Mesodermal cell (in vitro differentiated cells): ENCODE measurements around the gene LIPG.
A peak's percentile ranks its signal among the peaks of the same experiment; 100 is the strongest.

Experiments
- H3K27ac ChIP-seq: 2 replicates; pipeline ENCODE4 v1.7.0; 2013; ENCODE audit warnings: mild to moderate bottlenecking, low read depth, low read length, moderate library complexity; ENCODE audit not compliant: severe bottlenecking
- H3K36me3 ChIP-seq: 2 replicates; pipeline ENCODE4 v1.7.1; 2013; ENCODE audit warnings: mild to moderate bottlenecking, low read length, moderate library complexity; ENCODE audit not compliant: control insufficient read depth, insufficient read depth
- H3K4me1 ChIP-seq: one replicate; pipeline ENCODE4 v1.7.1; 2013; ENCODE audit warnings: mild to moderate bottlenecking, low read length; ENCODE audit not compliant: insufficient read depth, control insufficient read depth, poor library complexity, severe bottlenecking
- H3K4me3 ChIP-seq: 2 replicates; pipeline ENCODE4 v1.7.0; 2013; ENCODE audit warnings: low read length, control low read depth, mild to moderate bottlenecking; ENCODE audit not compliant: insufficient read depth, poor library complexity, severe bottlenecking; ENCODE audit errors: extremely low read depth
- H3K9me3 ChIP-seq: 2 replicates; pipeline ENCODE4 v1.7.1; 2013; ENCODE audit warnings: mild to moderate bottlenecking, low read length, moderate library complexity; ENCODE audit not compliant: control insufficient read depth
- WGBS, 2 experiments: methylation state at CpG; one replicate each; pipeline ENCODE4 v1.1.5; 2013; ENCODE audit warnings: missing lambda C conversion rate in 2 of 2; ENCODE audit not compliant: insufficient coverage in 2 of 2; 5-methylcytosine and 5-hydroxymethylcytosine counted together

The LIPG gene

GRCh38 chr18:49524349-49524748 lies 37.5 kb upstream of the LIPG start:
- peak overlapping the region; percentile 24 for H3K27ac ChIP-seq

GRCh38 chr18:49524951-49525350 lies 36.9 kb upstream of the LIPG start:
- H3K4me1 ChIP-seq = peaks cover 6% of the 10 kb centered on the region
- H3K9me3 ChIP-seq = peaks cover 5% of the 10 kb centered on the region
- no peak overlapping the region for H3K4me3 ChIP-seq
- no CpG with 5 or more reads among the region's 2 CpGs for WGBS, 2 experiments
- H3K36me3 ChIP-seq = no peaks in the 10 kb centered on the region
- H3K27ac ChIP-seq = peak overlapping the region; percentile 24

More at GRCh38 chr18:49524349-49524748, 37.5 kb upstream of the LIPG start:
- peaks cover 6% of the 10 kb centered on the region for H3K4me1 ChIP-seq
- H3K4me3 ChIP-seq = no peak overlapping the region
- no peaks in the 10 kb centered on the region for H3K36me3 ChIP-seq
- WGBS, 2 experiments = 83 to 93% methylated on average over 1 to 2 of the region's 2 CpGs
- H3K9me3 ChIP-seq = peaks cover 3% of the 10 kb centered on the region

GRCh38 chr18:49525981-49526380 lies 35.9 kb upstream of the LIPG start:
- Histone ChIP-seq H3K4me1 (peaks cover 6% of the 10 kb centered on the region), H3K9me3 (peaks cover 6% of the 10 kb centered on the region), H3K4me3 (no peak overlapping the region), H3K36me3 (no peaks in the 10 kb centered on the region), H3K27ac (no peak overlapping the region)
- no CpG with 5 or more reads among the region's 2 CpGs for WGBS, 2 experiments

GRCh38 chr18:49527631-49528327 lies 34.1 kb upstream of the LIPG start:
- no peak overlapping the region for H3K4me3 ChIP-seq
- 75 to 81% methylated on average over 6 to 7 of the region's 8 CpGs for WGBS, 2 experiments
- H3K36me3 ChIP-seq = no peaks in the 10 kb centered on the region
- H3K9me3 ChIP-seq = peaks cover 6% of the 10 kb centered on the region
- H3K4me1 ChIP-seq = peaks cover 6% of the 10 kb centered on the region
- H3K27ac ChIP-seq = no peak overlapping the region

DNA sequence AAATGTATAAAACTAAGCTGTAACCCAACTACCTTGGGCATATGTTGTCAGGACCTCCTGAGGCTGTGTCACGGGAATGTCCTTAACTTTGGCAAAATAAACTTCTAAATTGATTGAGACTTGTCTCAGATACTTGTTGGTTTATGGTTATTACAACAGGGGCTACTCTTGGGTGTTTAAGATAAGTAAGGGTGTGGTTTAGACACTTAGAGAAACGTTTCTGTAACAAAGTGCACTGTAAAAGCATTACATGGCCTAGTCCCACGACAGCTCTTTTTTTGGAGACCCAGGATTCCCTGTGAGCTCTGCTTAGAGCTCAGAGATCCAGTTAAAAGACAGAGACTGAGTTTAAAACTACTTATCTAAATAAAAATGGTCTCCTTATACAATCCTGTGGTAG lies 32.3 kb upstream of the LIPG start:
- H3K9me3 ChIP-seq = peaks cover 9% of the 10 kb centered on the region
- 95 to 97% methylated on average over 3 of the region's 3 CpGs for WGBS, 2 experiments

DNA sequence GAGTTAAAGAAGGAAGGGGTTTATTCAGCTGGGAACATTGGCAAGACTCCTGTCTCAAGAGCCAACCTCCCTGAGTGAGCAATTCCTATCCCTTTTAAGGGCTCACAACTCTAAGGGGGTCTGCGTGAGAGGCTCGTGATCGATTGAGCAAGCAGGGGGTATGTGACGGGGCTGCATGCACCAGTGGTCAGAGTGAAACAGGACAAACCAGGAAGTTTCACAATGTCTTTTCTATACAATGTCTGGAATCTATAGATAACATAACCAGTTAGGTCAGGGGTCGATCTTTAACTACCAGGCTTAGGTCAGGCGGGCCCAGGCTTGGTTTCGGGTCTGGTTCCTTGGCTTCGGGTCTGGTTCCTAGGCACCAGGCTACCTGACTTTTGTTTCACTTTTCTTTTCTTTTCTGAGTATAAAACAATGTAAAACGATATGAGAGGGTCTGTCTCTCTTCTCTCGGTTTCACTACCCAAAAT lies 30.1 kb upstream of the LIPG start:
- Histone ChIP-seq H3K27ac (no peak overlapping the region), H3K4me1 (peaks cover 6% of the 10 kb centered on the region), H3K9me3 (peaks cover 6% of the 10 kb centered on the region), H3K36me3 (no peaks in the 10 kb centered on the region), H3K4me3 (no peak overlapping the region)
- 88% methylated on average over 7 of the region's 10 CpGs; no CpG with 5 or more reads in 1 of the 2 experiments for WGBS, 2 experiments

More for the DNA sequence above, 32.3 kb upstream of the LIPG start:
- H3K4me3 ChIP-seq = no peak overlapping the region
- H3K4me1 ChIP-seq = peaks cover 6% of the 10 kb centered on the region
- H3K36me3 ChIP-seq = no peaks in the 10 kb centered on the region
- H3K27ac ChIP-seq = no peak overlapping the region

DNA sequence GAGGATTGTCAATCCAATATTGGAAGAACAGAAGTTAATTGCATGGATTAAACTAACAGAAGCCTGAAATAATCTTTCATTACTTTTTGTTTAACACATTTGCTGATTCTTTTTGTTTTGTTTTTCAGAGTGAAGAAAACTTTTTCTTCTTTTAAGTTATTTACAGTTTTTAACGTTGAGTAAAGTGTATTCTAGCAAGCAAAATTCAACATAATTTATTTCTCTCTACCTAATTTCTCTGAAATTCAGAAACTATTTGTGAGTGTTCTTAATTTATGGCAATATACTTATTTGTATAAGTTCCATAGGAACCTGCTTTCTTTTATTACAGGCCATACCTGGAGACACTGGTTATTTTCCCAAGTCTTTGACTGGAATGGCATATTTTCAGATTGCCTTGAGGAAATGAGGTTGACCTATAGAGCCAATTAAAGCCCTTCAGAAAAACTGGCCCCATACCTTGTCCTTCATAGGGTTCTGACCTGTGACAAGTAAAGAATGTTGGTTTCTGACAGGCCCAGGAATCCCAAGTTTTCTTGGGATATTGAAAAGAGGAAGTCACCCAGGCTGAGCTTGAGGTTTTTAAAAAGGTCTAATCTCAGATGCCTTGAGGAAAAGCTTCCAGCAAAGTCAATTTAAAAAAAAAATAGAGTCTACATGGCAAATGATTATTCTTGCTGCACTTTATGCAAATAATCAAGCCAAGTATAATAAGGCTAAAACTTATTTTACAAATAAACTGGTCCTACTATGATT lies 26.8 kb upstream of the LIPG start:
- Histone ChIP-seq H3K9me3 (peaks cover 4% of the 10 kb centered on the region), H3K4me1 (peaks cover 3% of the 10 kb centered on the region), H3K36me3 (no peaks in the 10 kb centered on the region), H3K4me3 (no peak overlapping the region), H3K27ac (no peak overlapping the region)
- no CpG with 5 or more reads among the region's 1 CpG for WGBS, 2 experiments

DNA sequence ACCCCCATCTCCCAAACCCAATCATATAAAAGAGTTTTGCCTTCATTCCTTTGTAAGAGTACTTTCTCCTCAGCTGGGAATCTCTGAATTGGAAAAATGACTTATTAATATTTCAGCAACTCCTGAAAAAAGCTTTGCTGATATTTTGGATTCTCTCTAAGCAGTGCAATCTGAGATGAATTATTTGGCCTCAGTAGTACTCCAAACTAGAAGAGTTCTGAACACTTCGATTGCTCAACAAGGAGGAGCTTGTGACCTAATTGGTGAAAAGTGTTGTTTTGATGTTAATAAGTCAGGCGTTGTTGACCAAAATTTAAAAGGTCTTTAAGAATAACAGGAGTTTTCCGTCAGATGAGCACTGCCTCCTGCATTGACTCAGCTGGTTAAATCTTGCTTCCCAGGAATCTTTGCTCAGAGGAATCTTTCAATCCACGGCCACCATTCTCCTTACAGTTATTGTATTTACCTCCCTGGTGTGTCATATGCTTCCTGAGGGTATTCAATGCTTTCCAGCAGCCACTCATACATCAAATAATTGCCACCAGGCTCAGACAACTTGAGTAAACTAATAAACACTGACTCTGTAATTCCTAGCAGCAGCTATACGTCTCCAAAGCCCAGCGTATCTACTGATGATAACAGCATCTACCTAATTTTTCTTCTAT lies 24.5 kb upstream of the LIPG start:
- no peaks in the 10 kb centered on the region for H3K36me3 ChIP-seq
- H3K27ac ChIP-seq = no peak overlapping the region
- WGBS, 2 experiments = 83 to 99% methylated on average over 5 to 6 of the region's 6 CpGs
- H3K4me3 ChIP-seq = no peak overlapping the region
- H3K4me1 ChIP-seq = peaks cover 3% of the 10 kb centered on the region
- H3K9me3 ChIP-seq = peaks cover 3% of the 10 kb centered on the region

GRCh38 chr18:49544362-49544761 lies 17.5 kb upstream of the LIPG start:
- no peaks in the 10 kb centered on the region for H3K9me3 ChIP-seq
- H3K4me1 ChIP-seq = no peaks in the 10 kb centered on the region
- 82 to 94% methylated on average over 4 to 5 of the region's 5 CpGs for WGBS, 2 experiments
- no peak overlapping the region for H3K4me3 ChIP-seq
- H3K27ac ChIP-seq = no peak overlapping the region
- H3K36me3 ChIP-seq = no peaks in the 10 kb centered on the region

GRCh38 chr18:49546278-49546677 lies 15.6 kb upstream of the LIPG start:
- H3K36me3 ChIP-seq = no peaks in the 10 kb centered on the region
- H3K4me1 ChIP-seq = peaks cover 4% of the 10 kb centered on the region
- no peak overlapping the region for H3K27ac ChIP-seq
- WGBS, 2 experiments = no CpG with 5 or more reads among the region's 1 CpG
- H3K9me3 ChIP-seq = no peaks in the 10 kb centered on the region
- H3K4me3 ChIP-seq = no peak overlapping the region
